HG03558 (cell line): ENCODE measurements around the gene PLAGL2.
"Not testable (repeated sequence)": the region's sequence is repeated elsewhere in the genome, so short reads cannot be mapped to it uniquely, and the experiment has no call there.

ENCODE experiments used
- ATAC-seq: cut with Tn5 transposase; IDR thresholded peaks from one replicate; pipeline ENCODE4 v1.9.1; 2021; ENCODE audit warnings: moderate number of reproducible peaks; ENCODE audit not compliant: unreplicated experiment; ENCODE audit errors: extremely low read depth

PLAGL2 gene

GRCh38 chr20:32205110-32205842 lies 2.3 kb downstream of the PLAGL2 start:
- ATAC-seq = no peak

GRCh38 chr20:32204205-32205109 lies 3.1 kb downstream of the PLAGL2 start:
- no peak for ATAC-seq

- no peak for ATAC-seq
Observed at GRCh38 chr20:32203356-32204204, 4.0 kb downstream of the PLAGL2 start.

- no peak for ATAC-seq
Observed at GRCh38 chr20:32201977-32202363, 5.6 kb downstream of the PLAGL2 start.

GRCh38 chr20:32201296-32201976 lies 6.1 kb downstream of the PLAGL2 start:
- no peak for ATAC-seq

- no peak for ATAC-seq
Observed at GRCh38 chr20:32199006-32199405, 8.5 kb downstream of the PLAGL2 start.

GRCh38 chr20:32197136-32197535 lies 10.4 kb downstream of the PLAGL2 start:
- not testable (repeated sequence) for ATAC-seq

- not testable (repeated sequence) for ATAC-seq
Observed at GRCh38 chr20:32196613-32197012, 10.9 kb downstream of the PLAGL2 start.

- no peak for ATAC-seq
Observed at GRCh38 chr20:32195581-32195980, 12.0 kb downstream of the PLAGL2 start.

- ATAC-seq = no peak
Observed at GRCh38 chr20:32193996-32194395, 13.5 kb downstream of the PLAGL2 start.

GRCh38 chr20:32193336-32193735 lies 14.2 kb downstream of the PLAGL2 start:
- ATAC-seq = not testable (repeated sequence)

GRCh38 chr20:32192698-32193097 lies 14.8 kb downstream of the PLAGL2 start:
- ATAC-seq = no peak

GRCh38 chr20:32191873-32192272 lies 15.7 kb downstream of the PLAGL2 start:
- no peak for ATAC-seq

GRCh38 chr20:32191422-32191821 lies 16.1 kb downstream of the PLAGL2 start:
- ATAC-seq = no peak

GRCh38 chr20:32190616-32191415 lies 16.7 kb downstream of the PLAGL2 start:
- no peak for ATAC-seq

- no peak for ATAC-seq
Observed at GRCh38 chr20:32189691-32190615, 17.6 kb downstream of the PLAGL2 start.

- ATAC-seq = no peak
Observed at GRCh38 chr20:32189123-32189410, 18.5 kb downstream of the PLAGL2 start.

- no peak for ATAC-seq
Observed at GRCh38 chr20:32188376-32189122, 19.0 kb downstream of the PLAGL2 start.
